Stimulated activated CD4-positive, alpha-beta T cell treated with anti-CD3 and anti-CD28 coated beads, Interleukin-1b, Interleukin-23, amount 100 ng/mL, for 48 hours (primary cell): ENCODE results near the gene TYSND1.
"Not testable (repeated sequence)": the region's sequence is repeated elsewhere in the genome, so short reads cannot be mapped to it uniquely, and the experiment has no call there.

ENCODE experiments used
- DNase-seq: peaks from one replicate; pipeline ENCODE4 v3.0.0-alpha.2; 2020

The TYSND1 gene

DNA sequence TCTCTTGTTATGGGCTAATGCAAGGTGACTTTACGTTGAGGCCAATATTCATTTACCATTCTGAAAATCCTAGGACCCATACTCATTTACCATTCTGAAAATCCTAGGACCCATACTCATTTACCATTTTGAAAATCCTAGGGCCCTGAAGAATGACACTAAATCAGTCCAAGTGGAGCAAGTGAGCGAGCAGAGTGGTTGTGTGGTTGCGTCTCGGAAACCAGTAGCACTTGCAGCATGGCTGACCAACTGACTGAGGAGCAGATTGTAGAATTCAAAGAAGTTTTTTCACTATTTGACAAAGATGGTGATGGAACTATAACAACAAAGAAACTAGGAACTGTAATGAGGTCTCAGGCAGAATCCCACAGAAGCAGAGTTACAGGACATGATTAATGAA is 16.9 kb upstream of the TYSND1 start:
- DNase-seq, result peak; percentile 28

DNA sequence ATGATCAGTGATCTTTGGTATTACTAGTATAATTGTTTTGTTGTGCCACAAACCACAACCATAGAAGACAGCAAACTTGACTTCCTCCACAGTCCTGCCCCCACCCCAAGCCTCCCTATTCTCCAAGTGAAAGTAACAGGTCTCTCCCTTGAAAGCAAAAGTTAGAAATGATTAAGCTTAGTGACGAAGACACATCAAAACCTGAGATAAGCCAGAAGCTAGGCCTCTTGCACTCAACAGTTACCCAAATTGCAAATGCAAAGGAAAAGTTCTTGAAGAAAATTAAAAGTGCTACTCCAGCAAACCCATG is 16.3 kb upstream of the TYSND1 start:
- DNase-seq, result peak; percentile 74

DNA sequence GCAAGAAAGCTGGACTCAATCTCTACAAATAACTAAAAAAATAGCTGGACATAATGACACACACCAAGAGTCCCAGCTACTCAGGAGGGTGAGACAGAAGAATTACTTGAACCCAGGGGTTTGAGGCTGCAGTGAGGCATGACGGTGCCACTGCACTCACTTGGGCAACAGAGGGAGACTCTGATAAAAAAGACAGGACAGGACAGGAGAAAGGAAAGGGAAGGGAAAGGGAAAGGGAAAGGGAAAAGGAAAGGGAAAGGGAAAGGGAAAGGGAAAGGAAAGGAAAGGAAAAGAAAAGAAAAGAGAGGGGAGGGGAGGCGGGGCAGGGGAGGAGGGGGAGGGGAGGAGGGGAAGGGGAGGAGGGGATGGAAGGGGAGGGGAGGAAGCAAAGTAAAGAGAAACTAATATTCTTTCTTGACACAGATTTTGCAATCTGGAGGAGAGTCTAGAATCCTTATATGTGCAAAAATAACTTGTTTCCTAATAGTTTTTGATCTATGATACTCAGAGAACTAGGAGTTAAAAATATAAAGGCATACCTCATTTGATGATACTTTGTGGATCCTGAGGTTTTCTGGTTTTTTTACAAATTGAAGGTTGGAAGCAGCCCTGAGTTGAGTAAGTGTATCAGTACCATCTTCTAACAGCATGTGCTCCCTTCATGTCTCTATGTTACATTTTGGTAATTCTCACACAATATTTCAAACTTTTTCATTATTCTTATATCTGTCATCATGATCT is 15.8 kb upstream of the TYSND1 start:
- DNase-seq, result no peak

DNA sequence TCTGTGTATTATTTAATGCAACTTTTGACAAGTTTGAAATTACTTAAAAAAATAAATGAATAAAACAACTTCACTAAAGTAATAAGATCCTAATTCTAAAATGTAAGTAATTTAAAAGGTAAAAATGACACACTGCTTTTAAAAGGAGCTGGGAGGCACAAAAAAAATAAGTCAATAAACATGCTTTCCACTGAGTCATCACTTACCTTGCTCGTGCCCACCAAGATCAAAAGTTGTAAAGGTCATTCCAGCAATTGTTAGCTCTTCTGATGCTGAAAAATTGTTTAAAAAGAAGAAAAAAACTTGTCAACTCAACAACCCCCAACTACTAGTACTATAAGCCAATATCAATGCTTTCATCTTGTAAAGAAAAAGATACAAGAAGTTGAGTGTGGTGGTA is 14.3 kb upstream of the TYSND1 start:
- no peak for DNase-seq

DNA sequence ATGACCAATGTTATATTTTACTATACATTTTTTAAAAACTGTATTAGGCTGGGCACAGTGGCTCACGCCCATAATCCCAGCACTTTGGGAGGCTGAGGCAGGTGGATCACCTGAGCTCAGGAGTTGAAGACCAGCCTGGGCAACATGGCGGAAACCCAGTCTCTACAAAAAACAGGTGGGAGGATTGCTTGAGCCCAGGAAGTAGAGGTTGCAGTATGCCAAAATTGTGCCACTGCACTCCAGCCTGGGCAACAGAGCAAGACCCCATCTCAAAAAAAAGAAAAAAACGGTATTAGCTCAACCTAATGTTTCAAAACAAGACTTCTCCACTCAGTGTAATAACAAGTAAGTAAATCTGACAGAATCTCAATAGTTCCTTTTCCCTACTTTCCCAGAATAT is 12.9 kb upstream of the TYSND1 start:
- DNase-seq, result not testable (repeated sequence)

DNA sequence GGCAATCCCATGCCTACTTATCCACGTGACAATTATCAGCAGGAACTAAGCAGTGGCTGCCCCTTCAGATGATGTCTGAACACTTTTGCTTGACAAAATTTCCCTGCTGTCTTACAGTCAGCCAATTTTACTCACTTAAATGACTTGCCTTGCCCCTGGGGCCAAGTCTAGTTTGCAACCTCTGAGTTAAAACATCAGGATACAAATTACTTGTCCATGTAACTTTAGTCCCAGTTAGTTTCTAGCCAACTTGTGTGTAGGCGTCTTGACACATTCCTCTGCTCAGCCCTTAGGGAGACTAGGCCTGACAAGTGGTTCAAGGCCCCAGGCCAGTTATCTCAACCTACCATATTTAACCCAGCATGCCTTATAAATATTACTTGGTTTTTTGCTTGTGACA is 11.6 kb upstream of the TYSND1 start:
- no peak for DNase-seq

DNA sequence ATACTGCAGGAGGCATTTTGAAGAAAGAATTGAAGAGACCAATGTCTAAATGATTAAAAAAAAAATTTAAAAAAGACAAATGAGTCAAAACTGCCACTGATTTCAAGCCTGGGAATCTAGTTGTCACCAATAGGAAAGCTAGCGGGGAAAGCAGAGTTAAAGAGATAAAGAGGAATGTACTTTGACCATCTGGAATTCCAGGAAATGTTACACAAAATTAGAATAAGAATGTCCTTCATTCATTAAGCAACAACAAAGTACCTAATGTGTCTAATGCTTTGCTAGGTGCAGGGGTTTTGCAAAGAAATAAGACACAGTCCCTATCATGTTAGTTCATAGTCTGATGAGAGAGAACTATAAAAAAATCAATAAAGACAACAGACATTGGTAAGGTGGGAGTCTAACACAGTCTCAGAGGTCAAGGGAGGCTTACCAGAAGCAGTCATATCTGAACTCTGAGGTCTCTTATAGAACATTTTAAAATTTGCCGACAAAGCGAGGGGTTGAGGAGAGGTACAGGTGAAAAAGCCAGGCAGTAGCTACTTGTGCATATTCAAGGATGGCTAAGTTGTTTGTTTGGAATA is 8.8 kb upstream of the TYSND1 start:
- no peak for DNase-seq

DNA sequence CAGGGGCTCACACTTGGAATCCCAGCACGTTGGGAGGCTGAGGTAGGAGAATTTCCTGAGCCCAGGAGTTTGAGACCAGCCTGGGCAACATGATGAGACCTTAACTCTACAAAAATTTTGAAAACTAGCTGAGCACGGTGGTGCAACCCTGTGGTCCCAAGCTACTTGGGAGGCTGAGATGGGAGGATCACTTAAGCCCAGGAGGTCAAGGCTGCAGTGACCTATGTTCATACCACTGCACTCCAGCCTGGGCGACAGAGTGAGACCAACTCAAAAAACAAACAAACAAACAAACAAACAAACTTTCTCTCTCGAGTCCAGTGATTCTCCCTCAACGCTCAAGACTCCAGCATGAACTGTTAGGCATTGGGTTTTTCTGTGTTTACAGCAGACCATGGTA is 2.0 kb upstream of the TYSND1 start:
- DNase-seq, result no peak

DNA sequence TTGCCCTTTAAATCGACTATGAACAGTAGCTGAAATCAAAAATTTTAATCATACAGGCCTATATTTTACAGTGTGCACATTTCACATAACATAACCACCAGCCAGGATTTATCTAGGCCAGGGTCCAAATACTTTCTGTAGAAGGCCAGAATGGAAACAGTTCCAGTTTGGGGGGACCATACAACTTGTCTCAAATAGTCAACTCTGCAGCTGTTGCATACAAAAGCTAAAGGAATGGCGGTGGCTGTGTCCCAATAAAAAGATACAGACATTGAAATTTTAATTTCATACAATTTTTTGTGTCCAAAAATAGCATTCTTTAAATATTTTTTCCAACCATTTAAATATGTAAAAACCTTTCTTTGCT is 742 bp upstream of the TYSND1 start:
- DNase-seq, result no peak

DNA sequence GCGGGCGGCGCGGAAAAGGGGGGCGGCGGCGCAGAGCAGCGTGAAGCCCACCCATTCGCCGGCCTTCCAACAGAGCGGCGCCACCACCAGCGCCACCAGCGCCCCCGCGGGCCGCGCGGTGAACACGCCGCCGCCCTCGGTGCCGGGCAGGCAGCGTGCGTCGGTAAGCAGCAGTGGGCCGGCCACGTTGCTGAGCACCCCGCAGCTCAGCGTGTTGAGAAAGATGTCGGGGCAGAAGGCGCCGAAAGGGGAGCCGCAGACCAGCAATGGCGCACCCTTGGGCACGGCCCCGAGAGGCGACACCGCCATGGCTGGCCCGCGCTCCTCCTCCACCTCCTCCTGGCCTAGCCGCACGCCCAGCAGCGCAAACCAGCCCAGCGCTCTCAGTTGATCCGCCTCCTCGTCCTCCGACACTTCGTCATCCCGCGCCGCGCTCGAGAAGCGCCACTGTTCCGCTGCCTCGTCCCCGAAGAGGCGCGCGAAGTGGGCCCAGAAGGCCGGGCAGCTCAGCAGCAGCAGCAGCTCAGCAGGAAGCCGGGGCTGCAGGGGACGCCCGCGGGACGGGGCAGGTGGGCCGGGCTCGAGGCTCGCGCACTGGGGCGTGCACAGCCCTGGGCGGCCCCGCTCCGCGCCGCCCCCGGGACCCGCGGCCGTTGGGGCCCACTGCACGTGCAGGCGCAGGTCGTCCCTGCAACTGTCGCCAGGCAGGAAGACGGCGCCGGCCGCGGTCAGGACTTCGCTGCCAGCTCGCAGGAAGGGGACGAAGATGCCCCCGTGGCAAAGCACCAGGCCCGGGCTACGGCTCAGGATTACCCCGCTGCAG is 623 bp downstream of the TYSND1 start:
- DNase-seq, result peak; percentile 71

DNA sequence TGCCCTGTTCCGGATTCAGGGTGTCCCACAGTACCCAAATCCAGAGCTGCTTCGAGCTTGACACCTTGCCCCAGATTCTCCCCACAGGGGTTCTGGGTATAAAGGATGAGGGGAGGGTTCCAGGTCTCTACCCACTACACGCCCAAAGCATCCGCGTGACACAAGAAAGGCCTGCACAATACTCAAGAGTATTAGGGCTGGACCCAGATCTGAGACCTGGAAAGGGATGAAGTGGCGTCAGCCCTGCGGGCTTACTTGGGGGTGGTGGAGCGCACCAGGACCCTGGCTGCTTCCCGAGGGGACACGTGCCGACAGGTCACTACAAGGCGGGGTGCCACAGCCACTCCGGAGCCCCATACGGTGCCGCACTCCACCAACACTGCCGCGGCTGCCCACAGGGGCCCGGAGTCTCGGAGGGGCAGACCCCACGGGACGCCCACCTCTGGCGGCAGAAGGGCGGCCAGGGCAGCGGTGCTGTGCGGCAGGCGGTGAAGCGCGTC is 1.3 kb downstream of the TYSND1 start:
- DNase-seq, result peak; percentile 20

DNA sequence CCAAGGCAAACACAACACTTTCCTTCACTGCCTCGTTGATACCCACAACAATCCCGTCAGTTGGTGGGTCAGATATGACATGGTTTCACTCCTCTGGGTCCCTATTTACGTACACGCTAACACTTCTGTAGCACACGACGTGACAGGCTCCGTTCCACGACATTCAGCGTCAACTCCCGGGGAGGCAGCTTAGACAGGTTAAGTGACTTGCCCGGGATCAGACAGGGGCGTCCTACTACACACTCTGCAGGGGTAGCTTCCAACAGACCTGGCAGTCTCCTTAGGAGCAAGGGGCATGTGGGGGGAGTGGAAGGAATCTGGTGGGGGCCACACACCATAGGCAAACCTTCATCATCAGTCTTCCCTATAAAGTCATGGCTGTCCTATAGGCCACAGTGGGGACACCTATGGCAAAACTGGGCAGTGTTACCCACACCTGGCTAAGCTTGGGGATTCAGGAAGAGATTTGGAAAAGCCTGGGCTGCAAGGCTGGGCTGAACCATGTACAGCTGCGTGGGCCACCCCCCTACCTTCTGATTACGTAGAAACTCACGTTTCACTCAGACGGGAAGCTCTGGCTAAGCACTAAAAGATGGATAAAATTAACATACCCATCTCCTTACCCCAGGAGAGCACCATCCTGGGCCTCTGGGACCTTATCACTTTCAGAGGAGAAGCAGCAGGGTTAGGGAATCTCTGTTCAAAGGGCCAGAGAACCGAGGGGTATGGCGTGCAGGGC is 2.0 kb downstream of the TYSND1 start:
- DNase-seq, result no peak

DNA sequence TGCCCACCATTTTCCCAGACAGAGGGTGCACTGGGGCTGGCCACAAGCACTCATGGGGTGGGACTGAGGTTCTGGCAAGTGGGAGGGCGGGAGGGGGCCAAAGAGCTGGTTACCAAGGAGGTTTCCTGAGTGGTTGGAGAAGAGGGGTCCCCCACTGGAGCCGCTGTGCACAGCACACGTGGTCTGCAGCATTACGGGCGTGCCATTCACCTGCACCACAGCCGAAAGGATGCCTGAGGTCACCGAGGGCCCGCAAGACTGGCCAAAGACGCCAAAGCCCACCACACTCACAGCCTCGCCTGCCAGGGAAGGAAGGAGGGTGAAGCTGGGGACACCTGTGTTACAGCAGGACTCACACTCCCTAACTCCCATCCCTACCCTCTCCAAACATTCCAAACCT is 3.9 kb downstream of the TYSND1 start:
- DNase-seq, result no peak

DNA sequence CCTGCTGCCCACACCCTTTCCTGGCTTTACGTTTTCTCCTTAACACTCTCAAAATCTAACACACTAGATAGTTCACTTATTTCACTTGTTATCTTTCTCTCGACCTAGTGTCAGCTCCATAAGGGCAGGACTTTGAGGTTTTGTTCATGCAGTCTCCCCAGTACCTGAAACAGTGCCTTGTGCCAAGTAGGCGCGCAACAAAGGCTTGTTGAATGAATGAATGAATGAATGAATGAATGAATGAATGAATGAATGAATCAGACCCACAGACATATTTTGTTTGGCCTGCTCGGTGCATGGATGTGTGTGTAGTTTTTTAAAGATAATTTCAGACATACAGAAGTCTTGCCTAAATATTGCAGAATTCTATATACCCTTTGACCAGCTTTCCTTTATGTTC is 6.2 kb downstream of the TYSND1 start:
- no peak for DNase-seq

DNA sequence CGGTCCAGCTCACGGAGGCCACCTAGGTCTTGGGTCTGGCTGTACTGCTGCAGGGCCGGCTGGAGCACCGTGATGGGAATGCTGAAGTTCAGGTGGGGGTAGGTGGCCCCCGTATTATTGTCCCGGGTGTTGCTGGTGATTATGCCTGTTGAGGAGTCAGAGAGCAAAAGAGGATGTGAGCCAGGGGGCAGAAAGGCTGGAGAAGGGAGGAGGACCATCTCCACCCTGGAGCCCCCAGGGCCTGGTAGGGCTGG is 6.6 kb downstream of the TYSND1 start:
- no peak for DNase-seq

DNA sequence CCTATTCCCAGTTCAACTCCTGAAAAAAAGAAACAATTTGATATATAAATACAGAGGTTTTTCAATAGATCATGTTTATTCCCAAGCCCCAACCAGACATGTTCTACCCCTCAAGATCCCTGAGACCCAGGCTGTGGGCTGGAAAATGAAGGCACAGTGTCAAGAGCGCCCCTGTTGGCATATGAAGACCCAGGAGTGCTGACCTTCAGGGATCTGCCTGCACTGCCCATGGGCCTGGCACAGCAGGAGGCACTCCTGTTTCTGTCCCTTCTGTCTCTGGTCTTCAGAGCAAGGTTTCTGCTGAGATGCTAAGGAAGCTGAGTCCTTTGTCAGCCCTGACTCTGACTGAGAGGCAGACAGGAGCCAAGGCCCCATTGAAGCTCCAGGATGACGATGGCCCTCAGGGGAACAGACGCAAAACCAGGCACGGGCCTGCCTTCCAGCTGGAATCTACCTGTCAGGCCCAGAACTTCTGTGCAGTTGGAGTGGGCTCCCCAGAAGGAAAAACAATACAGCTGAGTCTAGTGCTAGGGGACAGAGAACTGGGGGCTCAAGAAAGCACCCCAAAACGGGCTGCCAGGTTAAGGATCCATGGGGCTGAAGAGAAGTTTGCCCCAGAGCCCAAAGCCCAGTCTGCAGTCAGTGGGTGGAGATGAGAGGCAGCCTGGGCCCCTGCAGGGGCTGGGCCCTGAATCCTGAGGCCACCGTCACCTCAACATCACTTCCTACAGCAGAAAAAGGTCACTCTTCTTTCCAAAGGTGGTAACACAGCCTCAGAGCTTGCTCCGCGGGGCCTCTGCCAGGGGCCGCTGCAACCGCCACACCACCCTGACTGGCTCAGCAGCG is 7.1 kb downstream of the TYSND1 start:
- no peak for DNase-seq

DNA sequence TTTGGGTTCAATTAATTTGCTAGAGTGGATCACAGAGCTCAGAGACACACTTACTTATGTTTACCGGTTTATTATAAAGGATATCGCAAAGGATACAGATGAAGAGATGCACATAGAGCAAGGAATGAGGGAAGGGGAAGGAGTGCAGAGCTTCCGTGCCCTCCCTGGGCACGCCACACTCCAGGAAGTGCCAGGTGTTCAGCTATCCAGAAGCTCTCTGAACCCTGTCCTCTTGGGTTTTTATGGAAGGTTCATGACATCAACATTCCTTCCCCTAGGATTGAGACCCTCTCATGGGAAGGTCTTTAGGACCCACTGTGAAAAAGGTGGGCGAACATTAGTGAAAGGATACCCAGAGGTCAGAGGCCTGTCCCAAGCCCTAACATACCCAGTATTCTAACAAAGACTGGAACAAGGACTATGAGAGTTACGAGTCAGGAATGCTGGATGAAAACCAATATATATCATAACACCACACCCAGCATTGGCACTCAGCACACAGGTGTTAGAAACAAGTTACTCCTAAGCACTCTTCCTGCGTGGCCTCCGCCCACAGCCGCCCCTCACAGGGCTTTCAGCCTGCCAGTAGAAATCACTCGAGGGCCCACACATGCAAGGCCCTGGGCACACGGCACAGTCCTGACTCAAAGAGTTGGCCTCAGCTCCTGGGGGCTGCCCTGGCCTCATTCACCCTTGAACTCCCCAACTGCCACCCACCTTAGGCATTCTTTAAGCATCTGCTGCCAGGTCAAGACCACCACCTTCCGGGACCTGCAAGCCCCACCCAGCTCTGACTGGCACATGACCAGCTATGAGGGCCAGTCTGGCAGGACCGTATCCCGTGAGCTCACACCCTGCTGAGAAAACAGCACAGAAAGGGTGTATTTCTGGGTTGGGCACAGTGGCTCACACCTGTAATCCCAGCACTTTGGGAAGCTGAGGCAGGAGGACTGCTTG is 8.3 kb downstream of the TYSND1 start:
- no peak for DNase-seq

DNA sequence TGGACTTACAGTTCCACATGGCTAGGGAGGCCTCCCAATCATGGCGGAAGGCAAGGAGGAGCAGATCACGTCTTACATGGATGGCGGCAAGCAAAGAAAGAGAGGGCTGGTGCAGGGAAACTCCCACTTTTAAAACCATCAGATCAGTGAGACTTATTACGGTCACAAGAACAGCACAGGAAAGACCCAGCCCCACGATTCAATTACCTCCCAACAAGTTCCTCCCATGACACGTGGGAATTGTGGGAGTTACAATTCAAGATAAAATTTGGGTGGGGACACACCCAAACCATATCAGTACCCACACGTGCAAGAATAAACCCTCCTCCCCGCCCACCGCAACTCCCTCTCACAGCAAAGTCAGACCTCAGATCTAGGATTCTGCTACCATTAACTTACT is 9.4 kb downstream of the TYSND1 start:
- DNase-seq, result no peak

DNA sequence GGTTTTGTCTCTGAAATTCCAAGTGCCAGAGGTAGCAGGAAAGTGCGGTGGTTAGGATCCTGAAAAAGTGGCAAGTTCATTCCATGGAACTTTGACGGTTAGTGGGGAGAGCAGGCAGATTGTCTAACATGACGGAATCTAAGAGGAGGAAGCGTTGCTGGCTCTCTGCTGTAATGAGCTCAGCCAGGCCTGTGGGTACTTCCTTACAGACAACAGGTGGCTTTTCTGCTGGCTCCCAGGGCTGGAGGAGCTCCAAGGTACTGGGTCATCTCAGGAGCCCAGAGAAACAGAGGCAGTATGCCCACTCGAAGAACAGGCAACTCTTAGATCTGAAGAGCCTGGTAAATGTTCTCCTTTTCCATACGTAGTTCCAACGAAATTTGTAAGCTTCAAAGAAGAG is 10.8 kb downstream of the TYSND1 start:
- DNase-seq, result no peak

DNA sequence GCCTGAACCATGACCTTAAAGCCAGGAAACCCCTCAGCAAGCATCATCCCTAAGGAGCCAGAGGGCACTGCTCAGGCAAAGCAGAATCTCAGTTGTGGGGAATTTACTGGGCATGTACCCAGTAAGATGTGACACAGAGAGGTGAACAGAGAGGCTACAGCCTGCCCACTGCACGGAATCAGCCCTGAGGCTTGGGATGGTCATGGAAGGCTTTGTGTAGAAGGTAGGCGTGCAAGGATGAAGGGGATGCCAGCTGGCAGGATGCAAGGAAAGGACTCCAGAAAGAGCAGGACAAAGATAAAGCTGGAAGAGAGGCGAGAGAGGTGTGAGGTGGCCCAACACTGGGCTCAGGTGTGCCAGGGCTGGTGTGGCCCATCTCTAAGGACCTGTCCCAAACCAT is 11.5 kb downstream of the TYSND1 start:
- no peak for DNase-seq
